ENCODE results near the gene CBX4.

- TF ChIP-seq CTCF (IDR thresholded peaks at IDR 0.05) (no peak), POLR2A (IDR thresholded peaks at IDR 0.05) (no peak)
These were observed 13.0 kb downstream of the CBX4 start for GRCh38 chr17:79826204-79826680.
